Kidney epithelial cell (primary cell): ENCODE results near the gene GALE. TPM values are rescaled to one million over a fixed set of nuclear protein-coding genes. Genes with fewer than 3 reads are reported as not detected.
"Not testable (repeated sequence)": the region's sequence is repeated elsewhere in the genome, so short reads cannot be mapped to it uniquely, and the experiment has no call there.

Experiments
- DNase-seq: peaks from one replicate; pipeline ENCODE4 v3.0.0-alpha.2; 2010; ENCODE audit warnings: low read depth
- H3K27me3 ChIP-seq: 2 replicates; pipeline ENCODE4 v1.6.0; 2011; ENCODE audit warnings: low read length; ENCODE audit not compliant: control insufficient read depth, insufficient read depth
- H3K36me3 ChIP-seq: 2 replicates; pipeline ENCODE4 v1.5.1; 2011; ENCODE audit warnings: low read length; ENCODE audit not compliant: control insufficient read depth, insufficient read depth
- H3K4me3 ChIP-seq: 2 replicates; pipeline ENCODE4 v1.5.1; 2011; ENCODE audit warnings: low read depth, mild to moderate bottlenecking, control low read depth, low read length
- CTCF ChIP-seq: IDR thresholded peaks from 2 replicates; pipeline ENCODE4 v1.5.1; 2011; ENCODE audit warnings: mild to moderate bottlenecking, moderate library complexity, low read length, control low read depth, inconsistent platforms; ENCODE audit not compliant: insufficient read depth, poor library complexity, severe bottlenecking
- total RNA-seq: library from RNA; depleted of rRNA; stranded (reverse); fragments of >200 nt; gene quantifications from 2 replicates; pipeline ENCODE4 v1.2.3, GENCODE V29; 2015

The GALE gene
- 158 and 164 TPM in 2 replicates for total RNA-seq

- H3K27me3 ChIP-seq = no peaks in the 10 kb centered on the region
- peaks cover 2% of the 10 kb centered on the region for H3K36me3 ChIP-seq
- H3K4me3 ChIP-seq = peak within 1 kb of the TSS; percentile 97
- TF ChIP-seq CTCF = peak; percentile 11
- DNase-seq = peak; percentile 74
Measured at GRCh38 chr1:23800400-23801337, at the start of gene GALE. GALE (minus strand) TSS chr1:23800754; CDS start chr1:23799007, 1,747 bp downstream.

- H3K36me3 ChIP-seq = peaks cover 1% of the 10 kb centered on the region
- H3K4me3 ChIP-seq = no peak overlapping the region
- no peak for TF ChIP-seq CTCF
- DNase-seq = no peak
- H3K27me3 ChIP-seq = no peaks in the 10 kb centered on the region
Measured at GRCh38 chr1:23848673-23849616, 48.4 kb upstream of the GALE start.

- not testable (repeated sequence) for H3K4me3 ChIP-seq, H3K27me3 ChIP-seq, DNase-seq, H3K36me3 ChIP-seq
Measured at GRCh38 chr1:23847482-23848095, 47.0 kb upstream of the GALE start.

GRCh38 chr1:23845163-23845562, 44.6 kb upstream of the GALE start:
- Histone ChIP-seq H3K4me3 (no peak overlapping the region), H3K27me3 (no peaks in the 10 kb centered on the region), H3K36me3 (peaks cover 1% of the 10 kb centered on the region)
- no peak for TF ChIP-seq CTCF
- DNase-seq = no peak

GRCh38 chr1:23843644-23844043, 43.1 kb upstream of the GALE start:
- Histone ChIP-seq H3K36me3 (peaks cover 1% of the 10 kb centered on the region), H3K4me3 (no peak overlapping the region), H3K27me3 (no peaks in the 10 kb centered on the region)
- TF ChIP-seq CTCF = no peak
- DNase-seq = no peak
